ENCODE measurements around the gene RNF157.

GRCh38 chr17:76152591-76152990 is 87.7 kb downstream of the RNF157 start:
- no peak for TF ChIP-seq CTCF (IDR thresholded peaks at IDR 0.05)
- TF ChIP-seq POLR2A (IDR thresholded peaks at IDR 0.05): no peak
- no peak for TF ChIP-seq EP300 (IDR thresholded peaks at IDR 0.05)

All from ovary (tissue), 3 donors.